OCI-LY3 (cell line): Measurements from ENCODE around the gene EXOSC6.
"Not testable (repeated sequence)": the region's sequence is repeated elsewhere in the genome, so short reads cannot be mapped to it uniquely, and the experiment has no call there.

Experiments
- EZH2phosphoT487 ChIP-seq: fragments of 200-600 bp; shearing (Covaris generic); IDR thresholded peaks from 2 replicates; pipeline ENCODE4 v1.6.1; 2018; ENCODE audit warnings: antibody characterized with exemption, mixed run types, low read depth
- TF ChIP-seq, protein P1 (sequence below): fragments of 200-600, 300-600 bp; sonication (generic); IDR thresholded peaks from 2 replicates; pipeline ENCODE4 v1.5.1; 2014; ENCODE audit warnings: antibody characterized with exemption, low read length, low read depth

DNA sequence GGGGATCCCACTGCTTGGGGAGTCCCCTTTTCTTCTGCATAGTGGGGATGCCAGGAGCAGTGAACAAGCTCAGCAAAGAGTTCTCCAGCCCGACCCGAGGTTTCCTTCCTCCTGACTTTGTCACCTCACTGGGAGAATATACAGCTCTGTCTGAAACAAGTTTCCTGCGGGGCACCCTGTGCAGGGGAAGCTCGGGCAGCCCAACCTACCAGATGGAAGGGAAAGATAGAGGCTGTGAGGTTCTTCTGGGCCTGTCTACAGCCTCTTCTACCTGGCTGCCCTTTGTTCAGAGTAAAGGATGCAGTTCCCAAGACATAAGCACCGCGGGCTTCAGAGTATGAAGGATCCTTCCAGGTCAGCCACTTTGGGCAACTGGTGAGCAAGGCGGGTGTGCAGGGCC, 54.1 kb downstream of the EXOSC6 start:
- TF ChIP-seq, protein P1, sequence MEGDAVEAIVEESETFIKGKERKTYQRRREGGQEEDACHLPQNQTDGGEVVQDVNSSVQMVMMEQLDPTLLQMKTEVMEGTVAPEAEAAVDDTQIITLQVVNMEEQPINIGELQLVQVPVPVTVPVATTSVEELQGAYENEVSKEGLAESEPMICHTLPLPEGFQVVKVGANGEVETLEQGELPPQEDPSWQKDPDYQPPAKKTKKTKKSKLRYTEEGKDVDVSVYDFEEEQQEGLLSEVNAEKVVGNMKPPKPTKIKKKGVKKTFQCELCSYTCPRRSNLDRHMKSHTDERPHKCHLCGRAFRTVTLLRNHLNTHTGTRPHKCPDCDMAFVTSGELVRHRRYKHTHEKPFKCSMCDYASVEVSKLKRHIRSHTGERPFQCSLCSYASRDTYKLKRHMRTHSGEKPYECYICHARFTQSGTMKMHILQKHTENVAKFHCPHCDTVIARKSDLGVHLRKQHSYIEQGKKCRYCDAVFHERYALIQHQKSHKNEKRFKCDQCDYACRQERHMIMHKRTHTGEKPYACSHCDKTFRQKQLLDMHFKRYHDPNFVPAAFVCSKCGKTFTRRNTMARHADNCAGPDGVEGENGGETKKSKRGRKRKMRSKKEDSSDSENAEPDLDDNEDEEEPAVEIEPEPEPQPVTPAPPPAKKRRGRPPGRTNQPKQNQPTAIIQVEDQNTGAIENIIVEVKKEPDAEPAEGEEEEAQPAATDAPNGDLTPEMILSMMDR, result not testable (repeated sequence)
- not testable (repeated sequence) for TF ChIP-seq EZH2phosphoT487
